ENCODE results near the gene RETREG1. TPM values are rescaled to one million over a fixed set of nuclear protein-coding genes. Genes with fewer than 3 reads are reported as not detected.

Gene RETREG1
- polyA plus RNA-seq, 1 of the 3 experiments (the other 2 are of a cell fraction), result 0.43 TPM

- H3F3A ChIP-seq (replicated peaks; ENCODE audit: insufficient read depth), result no peaks in the 10 kb centered on the region
- no peaks in the 10 kb centered on the region for H3K9me2 ChIP-seq
- no peak for TF ChIP-seq ELF1 (IDR thresholded peaks at IDR 0.05)
- no peak for TF ChIP-seq EP300 (IDR thresholded peaks at IDR 0.05; ENCODE audit: borderline replicate concordance in 1 of 2, low read depth in 1 of 2, low read length in 1 of 2)
- no peak for TF ChIP-seq MEF2A (IDR thresholded peaks at IDR 0.05; ENCODE audit: borderline replicate concordance, low read depth)
- TF ChIP-seq CTCF (IDR thresholded peaks at IDR 0.05), result no peak
- no peak for TF ChIP-seq RFX5 (IDR thresholded peaks at IDR 0.05; ENCODE audit: low read length)
- TF ChIP-seq GATA2 (CRISPR knock-in tag; IDR thresholded peaks at IDR 0.05), result no peak
- no peak for TF ChIP-seq NFIC (IDR thresholded peaks at IDR 0.05; ENCODE audit: borderline replicate concordance)
- no peak for TF ChIP-seq USF1 (IDR thresholded peaks at IDR 0.05; ENCODE audit: borderline replicate concordance, low read depth)
- H2AFZ ChIP-seq (ENCODE audit: low read depth), result no peak overlapping the region
- no peaks in the 10 kb centered on the region for H4K20me1 ChIP-seq (ENCODE audit: insufficient read depth)
- no peak overlapping the region for H3K9ac ChIP-seq
- no peak overlapping the region for H3K4me3 ChIP-seq (ENCODE audit: low read depth in 2 of 2, low read length in 1 of 2)
- ChIA-PET CTCF (interaction anchor here (1.1 to 1.3 kb wide), 2 partner anchors 16 to 18 kb away, joined by 4 to 5 read pairs; no protein-coding TSS in a partner anchor), POLR2A (no interaction called here)
- H3K27me3 ChIP-seq (ENCODE audit: insufficient read depth), result no peaks in the 10 kb centered on the region; the same call in 1 of the 2 replicates
- no peak overlapping the region for H3K27ac ChIP-seq (ENCODE audit: low read depth in 2 of 2, low read length in 1 of 2)
- no peaks in the 10 kb centered on the region for H3K36me3 ChIP-seq (replicated peaks in 1 of 2; ENCODE audit: control insufficient read depth in 1 of 2, insufficient read depth in 2 of 2, low read length in 1 of 2)
- H3K4me1 ChIP-seq (ENCODE audit: control insufficient read depth in 1 of 2, insufficient read depth in 2 of 2, low read depth in 1 of 2, low read length in 1 of 2), result peaks cover 0 to 7% of the 10 kb centered on the region in 2 experiments; a peak in 1 of 4 replicates
- H3K9me3 ChIP-seq, result no peaks in the 10 kb centered on the region
- no peaks in the 10 kb centered on the region for H3K79me2 ChIP-seq (ENCODE audit: insufficient read depth)
- no peak overlapping the region for H3K4me2 ChIP-seq
- WGBS (ENCODE audit: low lambda C conversion rate), result 56% methylated on average over 1 of the region's 1 CpG
- DNase-seq, result no peak
These were observed 82.5 kb downstream of the RETREG1 start for GRCh38 chr5:16534280-16534679.

GRCh38 chr5:16531063-16531648 lies 85.6 kb downstream of the RETREG1 start:
- DNase-seq, result no peak
- H4K20me1 ChIP-seq (ENCODE audit: insufficient read depth), result no peaks in the 10 kb centered on the region
- H3K27me3 ChIP-seq (ENCODE audit: insufficient read depth), result no peaks in the 10 kb centered on the region; the same call in 1 of the 2 replicates
- no peaks in the 10 kb centered on the region for H3K9me3 ChIP-seq
- POLR2A ChIA-PET, result no interaction called here
- H3K79me2 ChIP-seq (ENCODE audit: insufficient read depth), result no peaks in the 10 kb centered on the region
- no peak overlapping the region for H3K9ac ChIP-seq
- 74% methylated on average over 4 of the region's 4 CpGs for WGBS (ENCODE audit: low lambda C conversion rate)
- no peak overlapping the region for H2AFZ ChIP-seq (ENCODE audit: low read depth)
- no peak overlapping the region for H3K4me3 ChIP-seq (ENCODE audit: low read depth in 2 of 2, low read length in 1 of 2)
- H3K36me3 ChIP-seq (replicated peaks in 1 of 2; ENCODE audit: control insufficient read depth in 1 of 2, insufficient read depth in 2 of 2, low read length in 1 of 2), result no peaks in the 10 kb centered on the region
- no peak for TF ChIP-seq FOXM1 (IDR thresholded peaks at IDR 0.05; ENCODE audit: low read depth)
- no peak for TF ChIP-seq JUND (IDR thresholded peaks at IDR 0.05)
- TF ChIP-seq GABPA (IDR thresholded peaks at IDR 0.05; ENCODE audit: low read depth), result no peak
- no peak for TF ChIP-seq IRF3 (IDR thresholded peaks at IDR 0.05; ENCODE audit: low read depth, low read length)
- TF ChIP-seq FOXJ3 (CRISPR knock-in tag; IDR thresholded peaks at IDR 0.05), result no peak
- TF ChIP-seq REST (IDR thresholded peaks at IDR 0.05; ENCODE audit: low read depth, low read length), result no peak
- no peak for TF ChIP-seq FOSL2 (IDR thresholded peaks at IDR 0.05; ENCODE audit: borderline replicate concordance, low read depth)
- TF ChIP-seq CTCF (IDR thresholded peaks at IDR 0.05), result no peak
- no peak for TF ChIP-seq EP300 (IDR thresholded peaks at IDR 0.05; ENCODE audit: borderline replicate concordance in 1 of 2, low read depth in 1 of 2, low read length in 1 of 2)
- no peak for TF ChIP-seq RCOR1 (IDR thresholded peaks at IDR 0.05; ENCODE audit: low read length)
- peaks cover 0 to 12% of the 10 kb centered on the region in 2 experiments; a peak in 1 of 4 replicates for H3K4me1 ChIP-seq (ENCODE audit: control insufficient read depth in 1 of 2, insufficient read depth in 2 of 2, low read depth in 1 of 2, low read length in 1 of 2)
- CTCF ChIA-PET, result no interaction called here
- no peaks in the 10 kb centered on the region for H3F3A ChIP-seq (replicated peaks; ENCODE audit: insufficient read depth)
- no peaks in the 10 kb centered on the region for H3K9me2 ChIP-seq
- no peak overlapping the region for H3K4me2 ChIP-seq
- H3K27ac ChIP-seq (ENCODE audit: low read depth in 2 of 2, low read length in 1 of 2), result no peak overlapping the region

Data from SK-N-SH (cell line).